Gastroesophageal sphincter (tissue), 4 donors: ENCODE results near the gene ABCG5. TPM values are rescaled to one million over a fixed set of nuclear protein-coding genes. Genes with fewer than 3 reads are reported as not detected.

Experiments used
- ATAC-seq: fragments of 150-250 bp; one replicate; pipeline ENCODE4 v1.9.1; 2016; ENCODE audit warnings: mild to moderate bottlenecking, moderate library complexity
- H3K27ac ChIP-seq, 4 donors: fragments of 200-600 bp; sonication (generic) in 3 of 4; 1 replicate in 3 of 4; 2 replicates in 1 of 4; pipeline ENCODE4 v1.5.1; 2016 to 2019
- H3K27me3 ChIP-seq: fragments of 200-600 bp; sonication (generic); one replicate; pipeline ENCODE4 v1.5.1; 2019
- H3K36me3 ChIP-seq, 2 donors: fragments of 200-600 bp; sonication (generic); one replicate each; pipeline ENCODE4 v1.5.1; 2019; ENCODE audit warnings: control low read depth in 1 of 2
- H3K4me1 ChIP-seq, 3 donors: fragments of 200-600 bp; sonication (generic); 1 replicate in 2 of 3; 2 replicates in 1 of 3; pipeline ENCODE4 v1.5.1; 2016 to 2019; ENCODE audit warnings: control low read depth in 2 of 3
- H3K4me3 ChIP-seq, 2 donors: fragments of 200-600 bp; sonication (generic); one replicate each; pipeline ENCODE4 v1.5.1; 2019; ENCODE audit warnings: mild to moderate bottlenecking in 1 of 2, moderate library complexity in 1 of 2
- H3K9me3 ChIP-seq, 3 donors: fragments of 200-600 bp; sonication (generic); one replicate each; pipeline ENCODE4 v1.5.1; 2017 to 2019; ENCODE audit warnings: control low read depth in 2 of 3
- CTCF ChIP-seq, 4 experiments: fragments of 200-600 bp in 2 of 4; fragments of 450-650 bp in 2 of 4; sonication (generic) in 1 of 4; IDR thresholded peaks; one replicate each; pipeline ENCODE4 v1.5.1; 2017 to 2019; ENCODE audit warnings: antibody characterized with exemption in 4 of 4, mild to moderate bottlenecking in 2 of 4, moderate library complexity in 2 of 4
- EP300 ChIP-seq: sonication (generic); formaldehyde crosslinking; IDR thresholded peaks from one replicate; pipeline ENCODE4 v1.6.1; 2017; ENCODE audit warnings: antibody characterized with exemption, mild to moderate bottlenecking
- POLR2A ChIP-seq, 2 donors: fragments of 450-650 bp; IDR thresholded peaks; one replicate each; pipeline ENCODE4 v1.6.1; 2017; ENCODE audit warnings: antibody characterized with exemption in 2 of 2, mild to moderate bottlenecking in 2 of 2, moderate library complexity in 1 of 2
- POLR2AphosphoS5 ChIP-seq: sonication (generic); formaldehyde crosslinking; IDR thresholded peaks from one replicate; pipeline ENCODE4 v1.6.1; 2017; ENCODE audit warnings: antibody characterized with exemption
- WGBS, 2 donors: methylation state at CpG; one replicate each; pipeline ENCODE4 v1.1.5; 2018; ENCODE audit warnings: low coverage in 1 of 2; 5-methylcytosine and 5-hydroxymethylcytosine counted together
- total RNA-seq, 4 donors: library from RNA; depleted of rRNA; stranded (reverse); fragments of >200 nt; gene quantifications; one replicate each; pipeline ENCODE4 v1.1.0, GENCODE V29; 2016

ABCG5 gene
- total RNA-seq, 4 donors from 2014 or later: not detected

GRCh38 chr2:43831543-43832294 is 6.9 kb downstream of the ABCG5 start:
- Histone ChIP-seq H3K36me3 (no peaks in the 10 kb centered on the region), H3K27me3 (peaks cover 39% of the 10 kb centered on the region), H3K4me3 (peak overlapping the region in 1 of 2 donors; percentile 24), H3K27ac (no peak overlapping the region), H3K9me3 (no peaks in the 10 kb centered on the region), H3K4me1 (peaks cover 0 to 9% (median 0%) of the 10 kb centered on the region in 3 donors)
- WGBS, 2 donors: 25 to 41% methylated on average over 10 to 14 of the region's 54 CpGs
- no peak for ATAC-seq
- TF ChIP-seq POLR2AphosphoS5: no peak
- TF ChIP-seq CTCF (IDR thresholded peaks at IDR 0.05): no peak
- no peak for TF ChIP-seq EP300
- no peak for TF ChIP-seq POLR2A (IDR thresholded peaks at IDR 0.05)

- Histone ChIP-seq H3K4me1 (peaks cover 0 to 3% (median 0%) of the 10 kb centered on the region in 3 donors), H3K27ac (no peak overlapping the region), H3K27me3 (peaks cover 31% of the 10 kb centered on the region), H3K9me3 (no peaks in the 10 kb centered on the region), H3K4me3 (no peak overlapping the region), H3K36me3 (no peaks in the 10 kb centered on the region)
- no peak for ATAC-seq
- WGBS, 2 donors: 90 to 95% methylated on average over 9 of the region's 17 CpGs
- no peak for TF ChIP-seq POLR2A (IDR thresholded peaks at IDR 0.05)
- no peak for TF ChIP-seq CTCF (IDR thresholded peaks at IDR 0.05)
- no peak for TF ChIP-seq POLR2AphosphoS5
- TF ChIP-seq EP300: no peak
Observed at GRCh38 chr2:43826305-43827250, 12.1 kb downstream of the ABCG5 start.

- Histone ChIP-seq H3K36me3 (no peaks in the 10 kb centered on the region), H3K27me3 (peaks cover 24% of the 10 kb centered on the region), H3K9me3 (no peaks in the 10 kb centered on the region), H3K27ac (no peak overlapping the region), H3K4me1 (no peaks in the 10 kb centered on the region), H3K4me3 (no peak overlapping the region)
- 55 to 72% methylated on average over 3 of the region's 3 CpGs for WGBS, 2 donors
- no peak for TF ChIP-seq CTCF (IDR thresholded peaks at IDR 0.05)
- no peak for TF ChIP-seq EP300
- no peak for TF ChIP-seq POLR2AphosphoS5
- no peak for TF ChIP-seq POLR2A (IDR thresholded peaks at IDR 0.05)
- no peak for ATAC-seq
Observed at GRCh38 chr2:43825841-43826240, 12.8 kb downstream of the ABCG5 start.

GRCh38 chr2:43824951-43825493 is 13.6 kb downstream of the ABCG5 start:
- H3K36me3 ChIP-seq: no peaks in the 10 kb centered on the region
- no peaks in the 10 kb centered on the region for H3K9me3 ChIP-seq
- H3K27me3 ChIP-seq: peaks cover 16% of the 10 kb centered on the region
- H3K4me3 ChIP-seq: no peak overlapping the region
- TF ChIP-seq CTCF (IDR thresholded peaks at IDR 0.05) (no peak), EP300 (no peak), POLR2A (IDR thresholded peaks at IDR 0.05) (no peak), POLR2AphosphoS5 (no peak)
- no peaks in the 10 kb centered on the region for H3K4me1 ChIP-seq
- H3K27ac ChIP-seq: no peak overlapping the region
- WGBS, 2 donors: 80 to 90% methylated on average over 11 to 12 of the region's 12 CpGs
- ATAC-seq: no peak
